ENCODE results near the gene UBE2I.
"Not testable (repeated sequence)": the region's sequence is repeated elsewhere in the genome, so short reads cannot be mapped to it uniquely, and the experiment has no call there.

DNA sequence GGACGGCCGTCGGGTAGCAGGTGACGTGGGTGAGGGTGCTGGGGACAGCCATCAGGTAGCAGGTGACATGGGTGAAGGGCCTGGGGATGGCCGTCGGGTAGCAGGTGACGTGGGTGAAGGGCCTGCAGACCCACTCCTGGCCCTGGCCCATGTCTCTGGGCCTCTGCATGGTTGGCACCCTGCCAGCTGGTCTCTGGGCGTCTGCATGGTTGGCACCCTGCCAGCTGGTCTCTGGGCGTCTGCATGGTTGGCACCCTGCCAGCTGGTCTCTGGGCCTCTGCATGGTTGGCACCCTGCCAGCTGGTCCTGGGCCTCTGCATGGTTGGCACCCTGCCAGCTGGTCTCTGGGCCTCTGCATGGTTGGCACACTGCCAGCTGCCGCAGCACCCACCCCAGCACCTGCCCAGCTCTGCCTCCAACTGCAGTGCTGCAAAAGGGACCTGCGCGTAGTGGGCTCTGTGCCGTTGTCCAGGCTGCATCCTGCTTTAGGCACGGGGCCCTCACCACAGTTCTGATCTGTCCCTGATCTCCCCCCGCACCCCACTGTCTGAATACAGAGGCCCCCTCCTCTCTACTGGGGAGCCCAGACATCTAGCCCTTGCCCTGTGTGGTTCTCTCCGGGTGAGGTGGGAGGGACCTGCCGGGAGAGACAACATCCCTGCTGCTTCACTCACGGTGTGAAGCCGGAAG lies 37.6 kb upstream of the UBE2I start:
- TF ChIP-seq, protein P1, sequence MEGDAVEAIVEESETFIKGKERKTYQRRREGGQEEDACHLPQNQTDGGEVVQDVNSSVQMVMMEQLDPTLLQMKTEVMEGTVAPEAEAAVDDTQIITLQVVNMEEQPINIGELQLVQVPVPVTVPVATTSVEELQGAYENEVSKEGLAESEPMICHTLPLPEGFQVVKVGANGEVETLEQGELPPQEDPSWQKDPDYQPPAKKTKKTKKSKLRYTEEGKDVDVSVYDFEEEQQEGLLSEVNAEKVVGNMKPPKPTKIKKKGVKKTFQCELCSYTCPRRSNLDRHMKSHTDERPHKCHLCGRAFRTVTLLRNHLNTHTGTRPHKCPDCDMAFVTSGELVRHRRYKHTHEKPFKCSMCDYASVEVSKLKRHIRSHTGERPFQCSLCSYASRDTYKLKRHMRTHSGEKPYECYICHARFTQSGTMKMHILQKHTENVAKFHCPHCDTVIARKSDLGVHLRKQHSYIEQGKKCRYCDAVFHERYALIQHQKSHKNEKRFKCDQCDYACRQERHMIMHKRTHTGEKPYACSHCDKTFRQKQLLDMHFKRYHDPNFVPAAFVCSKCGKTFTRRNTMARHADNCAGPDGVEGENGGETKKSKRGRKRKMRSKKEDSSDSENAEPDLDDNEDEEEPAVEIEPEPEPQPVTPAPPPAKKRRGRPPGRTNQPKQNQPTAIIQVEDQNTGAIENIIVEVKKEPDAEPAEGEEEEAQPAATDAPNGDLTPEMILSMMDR (IDR thresholded peaks at IDR 0.05; ENCODE audit: insufficient read depth, low read depth, low read length): not testable (repeated sequence)
- TF ChIP-seq EZH2 (IDR thresholded peaks at IDR 0.05; ENCODE audit: insufficient read depth, low read length): not testable (repeated sequence)
